G401.6 (cell line): ENCODE data around the gene PP2D1.
"Not testable (repeated sequence)": the region's sequence is repeated elsewhere in the genome, so short reads cannot be mapped to it uniquely, and the experiment has no call there.

Experiments
- FAIRE-seq: peaks from 2 replicates; lab custom pipeline; 2012; peaks lifted over from hg19 to GRCh38; lab: Jason Lieb, UNC

Gene PP2D1

DNA sequence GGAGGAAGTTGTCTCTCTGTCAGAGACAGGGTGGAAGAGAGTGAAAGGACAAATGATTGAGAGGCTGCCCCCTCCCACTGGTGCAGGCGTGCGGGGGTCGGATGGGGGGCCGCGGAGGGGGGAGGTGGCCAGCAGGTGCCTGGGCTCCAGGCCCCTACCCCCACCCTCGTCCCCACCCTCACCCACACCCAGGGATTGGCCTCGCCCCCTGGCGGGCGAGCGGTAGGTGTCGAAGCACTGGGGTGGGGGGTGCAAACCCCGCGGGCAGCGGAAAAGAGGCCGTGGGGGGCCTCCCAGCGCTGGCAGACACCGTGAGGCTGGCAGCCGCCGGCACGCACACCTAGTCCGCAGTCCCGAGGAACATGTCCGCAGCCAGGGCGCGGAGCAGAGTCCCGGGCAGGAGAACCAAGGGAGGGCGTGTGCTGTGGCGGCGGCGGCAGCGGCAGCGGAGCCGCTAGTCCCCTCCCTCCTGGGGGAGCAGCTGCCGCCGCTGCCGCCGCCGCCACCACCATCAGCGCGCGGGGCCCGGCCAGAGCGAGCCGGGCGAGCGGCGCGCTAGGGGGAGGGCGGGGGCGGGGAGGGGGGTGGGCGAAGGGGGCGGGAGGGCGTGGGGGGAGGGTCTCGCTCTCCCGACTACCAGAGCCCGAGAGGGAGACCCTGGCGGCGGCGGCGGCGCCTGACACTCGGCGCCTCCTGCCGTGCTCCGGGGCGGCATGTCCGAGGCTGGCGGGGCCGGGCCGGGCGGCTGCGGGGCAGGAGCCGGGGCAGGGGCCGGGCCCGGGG lies 27.9 kb upstream of the PP2D1 start, which contains the start of gene KAT2B:
KAT2B (plus strand) TSS at position 682 of the 783 bp plus-strand sequence; CDS start at position 714, 32 bp downstream.
- no peak for FAIRE-seq

DNA sequence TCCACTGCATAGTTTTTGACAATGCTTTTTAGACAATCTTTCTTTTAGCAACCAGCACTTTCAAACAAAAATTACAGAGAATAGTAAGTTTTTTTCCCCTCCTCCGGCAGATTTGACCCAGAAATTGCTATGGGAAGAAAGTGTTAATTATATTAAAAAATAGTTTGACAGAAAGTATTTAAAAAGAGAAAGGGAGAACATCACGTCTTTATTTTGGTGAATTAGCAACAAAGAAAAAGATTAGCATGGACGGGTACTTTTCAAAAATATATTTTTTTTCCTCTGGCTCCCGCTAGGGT lies 27.4 kb upstream of the PP2D1 start:
- FAIRE-seq, result no peak

DNA sequence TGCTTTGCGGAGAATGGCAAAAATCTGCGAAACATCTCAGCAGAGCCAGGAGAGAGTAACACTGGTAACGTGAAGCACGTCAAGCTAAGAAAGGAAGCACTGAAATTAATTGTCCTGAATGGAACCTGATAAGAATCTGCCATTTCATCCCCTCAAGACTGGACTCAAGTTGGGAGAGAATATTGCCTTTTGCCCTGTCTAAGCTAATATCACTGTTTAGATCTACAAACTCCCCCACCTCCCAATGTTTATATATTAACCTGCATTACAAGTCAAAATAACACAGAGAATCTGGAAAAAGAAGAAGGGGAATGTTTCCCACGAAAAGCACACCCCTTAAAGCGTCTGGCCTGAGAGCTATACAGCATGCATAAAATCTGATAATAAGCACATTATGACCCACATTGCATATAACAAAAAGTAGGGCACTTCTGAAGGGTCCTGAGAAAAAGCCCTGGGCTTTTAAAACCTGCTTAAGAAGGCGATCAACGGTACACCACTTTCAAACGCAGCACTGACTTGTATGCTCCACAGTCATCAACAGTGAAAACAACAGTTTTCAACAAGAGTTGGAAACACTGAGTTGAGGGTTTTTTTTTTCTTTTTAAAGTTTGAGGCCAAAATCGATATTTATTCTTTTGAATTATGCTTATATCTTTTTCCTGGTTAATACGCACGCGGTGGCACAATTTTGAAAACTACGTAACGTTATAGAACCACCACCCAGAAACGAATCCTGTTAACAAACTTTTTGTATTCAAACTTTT lies 26.8 kb upstream of the PP2D1 start:
- FAIRE-seq, result no peak

DNA sequence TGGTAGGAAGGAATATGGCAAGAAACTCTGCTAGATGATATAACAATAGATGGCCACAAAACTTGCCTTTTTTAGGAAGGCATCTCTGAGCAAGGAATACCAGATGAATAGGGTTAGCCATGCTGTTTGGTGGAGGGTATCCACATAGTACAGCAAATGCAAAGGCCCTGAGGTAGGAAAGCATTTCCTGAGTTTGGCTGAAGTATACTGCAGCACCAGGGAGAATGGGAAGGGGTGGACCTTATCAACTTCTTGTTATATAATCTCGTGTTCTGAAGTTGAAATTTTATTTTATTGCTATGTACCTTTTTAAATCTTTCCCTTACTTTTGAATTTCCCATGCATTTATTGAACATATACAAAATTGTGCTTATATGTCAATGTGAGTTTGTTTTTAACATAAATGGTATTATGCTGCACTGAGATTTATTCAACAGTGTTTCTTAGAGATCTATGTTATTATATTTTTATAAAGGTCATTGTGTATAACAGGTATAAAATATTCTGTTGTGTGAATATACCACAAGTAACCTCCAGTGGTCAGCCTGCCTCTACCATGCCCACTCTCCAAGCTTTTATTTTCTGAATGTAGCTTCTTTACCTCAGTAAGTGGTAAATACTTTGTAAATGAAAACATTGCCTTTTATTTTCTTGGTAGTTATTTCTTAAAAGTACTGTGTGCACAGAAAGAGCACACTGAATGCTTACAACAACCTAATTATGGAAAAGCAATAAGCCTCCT lies 25.4 kb upstream of the PP2D1 start:
- FAIRE-seq, result no peak

DNA sequence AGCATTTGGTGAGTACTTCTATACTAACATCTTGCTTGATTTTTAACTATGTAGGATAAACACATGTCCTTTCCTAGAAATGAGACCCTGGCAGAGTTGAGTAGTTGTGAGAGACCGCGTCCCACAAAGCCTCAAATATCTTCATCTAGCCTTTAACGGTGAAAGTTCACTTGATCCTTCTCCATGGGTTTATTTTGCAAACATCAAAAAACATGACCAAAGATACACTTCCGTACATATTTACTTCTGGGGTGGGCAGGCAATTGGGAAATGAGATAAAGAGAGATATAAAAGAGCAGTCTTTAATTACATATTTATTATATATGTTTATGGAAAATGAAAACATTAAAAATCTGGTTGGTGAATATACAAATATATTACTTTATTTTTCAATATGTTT lies 23.0 kb upstream of the PP2D1 start:
- no peak for FAIRE-seq

DNA sequence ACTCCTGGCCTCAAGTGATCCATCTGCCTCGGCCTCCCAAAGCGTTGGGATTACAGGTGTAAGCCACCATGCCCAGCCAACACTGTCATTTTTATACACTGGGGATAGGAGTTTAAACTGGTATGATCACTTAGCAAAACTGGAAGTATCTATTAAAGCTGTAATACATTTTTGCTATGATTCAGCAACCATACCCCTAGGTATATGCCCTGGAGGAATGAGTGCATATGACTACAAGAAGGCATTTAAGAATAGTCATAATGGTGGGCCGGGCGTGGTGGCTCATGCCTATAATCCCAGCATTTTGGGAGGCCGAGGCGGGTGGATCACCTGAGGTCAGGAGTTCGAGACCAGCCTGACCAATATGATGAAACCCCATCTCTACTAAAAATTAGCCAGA lies 19.9 kb upstream of the PP2D1 start:
- FAIRE-seq, result not testable (repeated sequence)

DNA sequence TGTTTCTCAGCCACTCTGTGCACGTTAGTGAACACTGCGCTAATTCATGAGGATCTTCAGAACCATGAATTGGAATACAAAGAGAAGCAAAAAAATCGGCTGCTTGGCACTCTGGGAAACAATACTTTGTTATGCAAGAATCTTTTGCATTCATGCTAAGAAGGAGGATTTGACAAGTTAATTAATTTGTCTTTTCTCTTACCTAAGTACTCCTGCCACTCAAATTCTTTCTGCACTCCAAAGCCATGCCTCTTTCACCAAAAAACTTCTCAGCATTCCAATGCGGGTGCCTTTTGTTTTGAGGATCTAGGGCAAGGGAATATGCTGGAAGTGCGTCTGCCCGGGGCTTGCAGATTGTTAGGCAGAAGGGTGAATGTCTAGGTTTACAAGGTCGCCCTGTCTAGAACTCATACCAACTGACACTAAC lies 16.9 kb upstream of the PP2D1 start:
- FAIRE-seq, result no peak

DNA sequence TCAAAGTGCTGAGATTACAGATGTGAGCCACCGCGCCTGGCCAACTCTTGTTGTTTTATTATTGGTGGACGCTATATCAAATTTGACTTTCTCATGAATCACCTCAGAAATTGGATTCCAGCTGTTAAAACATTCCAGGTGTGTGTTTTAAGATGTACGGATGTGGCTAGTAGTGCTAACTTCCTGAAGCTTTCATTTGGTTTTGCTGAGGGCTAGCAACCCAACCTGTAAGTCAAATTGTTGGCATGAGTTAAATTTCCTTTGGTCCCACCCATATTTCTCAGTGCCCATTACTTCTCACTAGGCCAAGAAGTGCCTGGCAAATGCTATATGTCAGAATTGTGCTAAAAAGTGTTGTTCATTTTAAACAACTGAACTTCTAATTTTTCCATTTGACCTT lies 15.1 kb upstream of the PP2D1 start:
- FAIRE-seq, result no peak

DNA sequence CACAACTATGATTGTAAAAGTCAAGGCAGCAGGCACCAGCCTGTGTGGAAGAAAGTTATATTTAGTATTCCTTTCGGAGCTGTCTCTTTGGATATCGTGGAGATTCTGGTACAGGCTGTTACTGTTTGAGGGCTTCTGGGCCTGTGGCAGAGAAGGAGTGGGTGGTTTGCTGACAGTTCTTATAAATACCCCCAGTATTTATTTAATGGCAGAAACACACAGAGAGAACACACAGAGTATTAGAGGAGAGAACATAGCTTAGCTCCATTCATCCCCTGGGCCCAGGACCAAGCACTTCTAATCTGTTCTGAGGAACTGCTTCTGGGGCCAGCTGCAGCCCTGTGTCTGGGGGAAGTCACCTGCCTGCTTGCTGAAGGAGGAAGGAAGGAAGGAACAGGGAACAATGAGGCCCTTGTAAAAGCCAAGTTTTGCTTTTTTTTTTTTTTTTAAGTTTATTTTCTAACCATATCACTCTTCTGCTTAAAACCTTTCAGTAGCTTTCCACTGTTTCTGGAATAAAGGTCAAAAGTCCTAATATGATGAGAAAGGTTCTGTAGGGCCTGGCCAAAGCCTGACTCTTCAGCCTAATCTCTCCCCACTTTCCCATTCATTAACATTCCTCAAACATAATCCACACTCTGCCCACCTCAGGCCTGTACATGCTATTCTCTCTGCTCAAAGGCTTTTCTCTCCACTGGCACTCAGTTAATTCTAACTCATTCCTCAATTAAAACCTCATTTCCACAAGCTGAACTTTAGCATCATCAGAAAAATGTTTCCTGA lies 11.8 kb upstream of the PP2D1 start:
- FAIRE-seq, result no peak

DNA sequence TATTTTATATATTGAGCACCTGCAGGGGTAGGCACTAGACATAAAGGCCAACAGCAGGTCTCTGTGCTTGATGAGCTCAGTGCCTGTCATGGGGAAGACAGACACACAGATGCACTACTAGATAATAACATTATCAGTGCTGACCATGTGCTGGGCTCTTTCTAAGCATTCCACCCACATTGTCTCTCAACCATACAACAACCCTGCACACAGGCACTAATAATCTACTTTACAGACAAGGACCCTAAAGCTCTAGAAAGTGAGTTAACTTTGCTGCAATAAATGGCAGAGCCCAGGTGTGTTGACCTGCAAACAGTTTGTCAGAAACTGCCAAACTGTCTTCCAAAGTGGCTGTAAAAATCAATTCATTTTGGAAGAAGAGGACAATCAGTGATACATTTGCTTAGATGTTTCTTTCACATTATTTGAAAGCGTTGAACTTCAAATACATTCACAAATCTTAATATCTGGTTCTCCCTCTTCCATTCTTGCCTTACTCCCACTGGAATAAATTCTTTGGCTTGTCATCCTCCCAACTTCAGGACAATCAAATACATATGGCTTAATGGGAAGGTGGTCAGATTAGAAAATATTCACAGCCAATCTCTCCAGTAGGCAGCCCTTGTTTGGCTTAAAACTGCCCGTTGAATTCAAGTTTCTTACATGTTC lies 11.0 kb upstream of the PP2D1 start:
- no peak for FAIRE-seq

DNA sequence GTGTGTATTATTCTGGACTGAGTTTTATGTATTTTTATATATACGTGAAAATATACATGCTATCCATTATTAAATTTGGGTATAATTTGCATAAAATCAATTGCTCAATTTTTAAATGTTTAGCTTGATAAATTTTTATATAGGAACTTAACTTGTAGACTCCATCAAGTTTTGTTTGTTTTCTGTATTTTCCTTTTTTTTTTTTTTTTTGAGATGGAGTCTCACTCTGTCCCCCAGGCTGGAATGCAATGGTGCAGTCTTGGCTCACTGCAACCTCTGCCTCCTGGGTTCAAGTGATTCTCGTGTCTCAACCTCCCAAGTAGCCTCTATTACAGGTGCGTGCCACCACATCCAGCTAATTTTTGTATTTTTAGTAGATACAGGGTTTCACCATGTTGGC lies 4.0 kb upstream of the PP2D1 start:
- FAIRE-seq, result not testable (repeated sequence)

DNA sequence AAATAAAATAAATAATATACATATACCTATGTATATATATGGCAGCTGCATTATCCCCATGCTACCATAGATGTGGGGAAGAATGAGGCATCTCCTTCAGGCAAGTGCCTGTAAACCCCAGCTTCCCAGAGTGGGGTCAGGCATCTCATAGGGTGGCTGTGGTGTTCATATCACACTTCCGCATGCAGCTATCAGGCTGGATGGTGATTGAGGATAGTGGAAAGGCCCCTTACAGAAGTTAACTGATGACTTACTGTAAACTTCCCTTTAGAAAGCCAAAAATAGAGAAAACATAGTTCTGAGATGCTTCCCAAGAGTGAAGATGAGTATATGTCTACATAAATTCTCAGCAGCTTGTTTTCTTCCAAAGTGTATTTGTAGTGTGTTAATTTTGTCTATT lies 3.5 kb upstream of the PP2D1 start:
- FAIRE-seq, result no peak

DNA sequence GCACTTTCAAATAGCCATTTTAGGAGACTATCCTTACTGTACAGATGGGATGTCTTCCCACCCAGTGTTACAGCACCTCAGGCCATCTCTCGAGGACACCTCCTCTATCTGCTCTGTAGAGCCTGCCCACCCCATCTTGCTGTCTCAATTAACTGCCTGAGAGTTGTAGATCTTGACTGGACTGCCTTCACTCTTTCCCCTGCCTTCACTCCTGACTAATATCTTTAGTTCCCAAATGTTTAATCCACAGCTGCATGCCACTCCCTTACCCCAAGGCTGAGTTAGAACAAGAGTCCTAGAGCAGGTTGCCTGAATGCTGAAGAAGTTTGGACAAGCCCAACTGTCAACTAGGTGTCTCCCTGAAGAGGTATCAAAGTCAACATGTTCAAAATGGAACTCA lies 1.3 kb upstream of the PP2D1 start:
- FAIRE-seq, result no peak

DNA sequence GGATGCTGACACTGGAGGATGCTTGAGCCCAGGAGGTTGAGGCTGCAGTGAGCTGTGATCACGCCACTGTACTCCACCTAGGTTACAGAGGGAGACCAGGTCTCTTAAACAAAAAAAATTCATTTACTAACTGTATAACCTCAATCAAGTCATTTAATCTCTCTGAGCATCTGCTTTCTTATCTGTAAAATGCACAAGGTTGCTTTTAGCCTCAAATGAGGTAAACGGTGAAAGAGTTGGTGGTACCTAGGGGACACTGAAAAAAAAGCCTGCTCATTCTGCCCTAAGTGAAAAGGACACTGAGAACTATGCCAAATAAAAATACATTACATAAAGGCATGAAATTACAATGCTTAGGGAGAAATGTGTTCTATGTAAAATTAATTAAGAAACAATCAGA lies 3.4 kb downstream of the PP2D1 start:
- FAIRE-seq, result no peak

DNA sequence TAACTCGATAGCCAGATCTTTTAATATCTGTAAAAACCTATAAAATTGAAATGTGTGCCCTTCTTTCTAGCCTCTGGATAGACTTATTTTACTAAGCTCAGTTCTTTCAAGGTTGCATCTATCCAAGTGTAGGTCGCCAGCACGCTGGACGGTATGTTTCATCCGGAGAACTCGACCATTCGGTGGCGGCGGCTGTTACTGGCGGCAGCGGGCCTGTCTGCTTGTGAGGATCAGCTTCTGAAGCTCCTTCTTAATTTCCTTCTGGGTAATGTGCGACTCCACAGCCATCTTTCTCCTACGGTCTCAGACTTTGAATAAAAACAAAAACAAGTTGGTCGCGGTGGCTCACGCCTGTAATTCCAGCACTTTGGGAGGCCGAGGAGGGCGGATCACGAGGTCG lies 4.1 kb downstream of the PP2D1 start:
- no peak for FAIRE-seq

DNA sequence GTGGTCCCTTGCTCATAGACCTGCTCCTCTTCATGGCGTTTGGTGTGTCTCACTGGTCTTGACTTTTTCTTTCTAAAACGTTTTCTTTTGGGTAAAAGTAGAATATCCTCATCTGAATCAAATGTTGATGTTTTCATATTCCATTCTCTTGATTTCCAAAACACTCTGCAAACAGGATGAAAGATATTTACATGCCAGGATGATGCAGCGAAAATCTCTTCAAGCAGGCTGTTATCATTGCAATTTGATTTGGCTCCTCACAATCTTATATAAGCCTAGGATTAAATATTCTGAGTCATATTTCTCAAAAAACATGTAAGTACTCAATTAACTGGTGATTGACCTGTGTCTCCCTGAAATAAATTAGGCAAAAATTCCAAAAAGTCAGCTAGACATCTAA lies 10.1 kb downstream of the PP2D1 start:
- no peak for FAIRE-seq

DNA sequence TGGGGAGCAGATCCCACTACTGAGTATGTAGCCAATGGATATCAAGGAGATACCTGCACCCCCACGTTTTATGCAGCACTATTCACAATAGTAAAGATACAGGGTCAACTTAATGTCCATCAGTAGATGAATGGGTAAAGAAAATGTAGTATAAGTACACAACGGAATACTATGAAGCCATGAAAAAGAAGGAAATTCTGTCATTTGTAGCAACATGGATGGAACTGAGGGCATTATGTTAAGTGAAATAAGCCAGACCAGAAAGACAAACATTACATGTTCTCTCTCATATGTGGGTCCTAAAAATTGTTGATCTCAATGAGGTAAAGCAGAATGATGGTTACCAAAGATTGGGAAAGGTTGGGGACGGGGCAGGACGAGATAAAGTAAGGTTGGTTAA lies 14.6 kb downstream of the PP2D1 start:
- FAIRE-seq, result no peak

DNA sequence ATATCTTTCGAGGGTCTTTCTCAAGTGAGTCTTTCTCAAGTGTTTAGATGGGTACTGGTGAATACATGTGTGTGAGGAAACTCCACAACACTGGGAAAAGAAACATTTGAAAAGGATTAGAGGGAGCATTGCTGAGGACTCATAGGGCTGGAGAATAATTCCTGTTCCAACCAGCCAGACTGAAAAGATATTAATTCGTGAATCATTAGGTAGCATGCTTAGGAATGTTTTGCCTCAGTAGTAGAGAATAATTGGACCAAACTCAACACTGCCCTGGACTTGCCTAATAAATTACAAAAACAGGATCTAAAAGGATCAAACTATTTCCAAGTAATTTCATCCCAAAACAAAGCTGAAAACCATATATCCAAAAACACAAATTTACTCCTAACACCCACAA lies 17.3 kb downstream of the PP2D1 start:
- FAIRE-seq, result no peak

DNA sequence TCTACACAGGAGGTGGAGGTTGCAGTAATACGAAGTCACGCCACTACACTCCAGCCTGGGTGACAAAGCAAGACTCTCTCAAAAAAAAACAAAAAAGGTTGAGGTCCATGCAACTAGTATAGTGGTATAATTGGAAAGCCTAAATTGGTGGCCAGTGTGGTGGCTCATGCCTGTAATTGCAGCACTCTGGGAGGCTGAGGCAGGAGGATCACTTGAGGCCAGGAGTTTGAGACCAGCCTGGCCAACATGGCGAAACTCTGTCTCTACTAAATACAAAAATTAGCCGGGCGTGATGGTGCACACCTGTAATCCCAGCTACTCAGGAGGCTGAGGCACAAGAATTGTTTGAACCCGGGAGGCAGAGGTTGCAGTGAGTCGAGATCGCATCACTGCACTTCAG lies 23.2 kb downstream of the PP2D1 start:
- not testable (repeated sequence) for FAIRE-seq

DNA sequence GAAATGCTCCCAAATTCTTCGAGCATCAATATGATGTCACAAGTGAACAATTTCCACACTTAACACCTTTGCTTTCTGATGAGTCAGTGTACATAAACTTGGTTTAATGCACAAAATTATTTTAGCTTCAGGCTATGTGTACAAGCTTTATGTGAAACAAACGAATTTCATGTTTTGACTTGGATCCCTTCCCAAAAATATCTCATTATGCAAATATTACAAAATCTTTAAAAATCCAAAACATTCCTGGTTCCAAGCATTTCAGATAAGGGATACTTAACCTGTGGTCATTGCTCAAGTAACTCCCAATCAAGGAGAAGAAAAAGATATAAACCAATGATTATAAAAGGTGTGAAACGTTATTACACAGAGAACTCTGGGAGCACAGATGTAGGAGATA lies 40.0 kb downstream of the PP2D1 start:
- FAIRE-seq, result no peak

DNA sequence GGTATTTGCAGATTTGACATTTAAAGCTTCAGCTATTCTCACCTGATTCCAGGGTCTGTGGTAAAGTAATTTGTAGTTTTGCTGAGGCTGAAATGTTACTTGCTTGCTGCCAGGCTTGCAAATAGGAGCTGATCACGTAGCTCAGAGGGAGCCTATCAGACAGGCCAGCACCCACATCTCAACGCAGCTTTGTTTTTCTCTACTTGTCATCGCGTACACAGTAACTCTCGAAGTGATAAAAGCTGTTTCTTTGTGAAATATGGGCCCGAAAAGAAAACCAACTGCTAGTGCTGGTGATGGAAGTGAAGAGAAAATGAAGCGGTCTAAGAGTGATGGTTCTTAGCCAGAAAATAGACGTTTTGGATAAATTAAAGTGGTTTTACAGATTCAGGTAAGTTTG lies 41.7 kb downstream of the PP2D1 start:
- no peak for FAIRE-seq

DNA sequence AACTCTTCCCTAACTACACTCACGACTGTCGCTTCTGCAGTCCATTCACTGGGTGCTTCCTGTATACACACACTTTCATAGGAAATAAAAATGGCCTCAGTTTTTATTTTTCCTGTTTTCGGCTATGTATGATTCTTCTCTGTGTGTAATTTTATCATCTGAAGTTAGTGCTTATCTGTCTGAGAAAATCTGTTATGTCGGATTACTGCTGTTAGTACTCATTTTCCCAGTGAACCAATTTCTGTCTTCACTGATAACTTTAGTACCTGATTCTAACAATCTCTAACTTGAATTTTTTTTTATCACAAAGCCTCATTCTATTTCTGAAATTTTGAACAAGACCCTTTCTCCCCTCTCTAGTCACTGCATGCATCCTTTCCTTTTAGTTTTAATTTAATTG lies 44.3 kb downstream of the PP2D1 start:
- no peak for FAIRE-seq
